OCI-LY7 (cell line): ENCODE results near the gene ZNF358. TPM values are rescaled to one million over a fixed set of nuclear protein-coding genes. Genes with fewer than 3 reads are reported as not detected.

Experiments used
- BruUV-seq: library from RNA; stranded (reverse); fragments of 400-500 nt; replicated peaks from 2 replicates; lab custom pipeline; 2021; lab: Mats Ljungman, UMichigan
- CTCF ChIA-PET: fragments of 300-600 bp; sonication (Branson Sonifier 250); formaldehyde crosslinking; loops from one replicate; lab custom pipeline; 2022; ENCODE audit warnings: antibody characterized with exemption; ENCODE audit not compliant: unreplicated experiment; lab: Charles Lee
- POLR2A ChIA-PET: fragments of 300-600 bp; sonication (Branson Sonifier 250); formaldehyde crosslinking; loops from one replicate; lab custom pipeline; 2022; ENCODE audit warnings: antibody characterized with exemption; lab: Charles Lee
- DNase-seq: peaks from one replicate; pipeline ENCODE4 v3.0.0-alpha.2; 2015; ENCODE audit warnings: low spot score
- H2AFZ ChIP-seq: fragments of 200-600 bp; sonication (generic), shearing (Covaris generic); 2 replicates; pipeline ENCODE4 v1.6.1; 2014; ENCODE audit warnings: mild to moderate bottlenecking, antibody characterized with exemption, low read length, moderate library complexity
- H3K27ac ChIP-seq: fragments of 200-600 bp; sonication (generic); 2 replicates; pipeline ENCODE4 v1.5.1; 2014; ENCODE audit warnings: mixed run types, low read depth, mild to moderate bottlenecking, moderate library complexity, low read length, inconsistent platforms; ENCODE audit not compliant: poor library complexity, severe bottlenecking
- H3K36me3 ChIP-seq: fragments of 200-600 bp; sonication (generic); 2 replicates; pipeline ENCODE4 v1.6.1; 2014; ENCODE audit warnings: mild to moderate bottlenecking, antibody characterized with exemption, low read length, moderate library complexity, mixed read lengths; ENCODE audit not compliant: insufficient read depth
- H3K4me1 ChIP-seq: fragments of 200-600 bp; sonication (generic); 2 replicates; pipeline ENCODE4 v1.5.1; 2014; ENCODE audit warnings: mild to moderate bottlenecking, low read length; ENCODE audit not compliant: insufficient read depth, poor library complexity, severe bottlenecking
- H3K4me2 ChIP-seq: fragments of 200-600 bp; sonication (generic); 2 replicates; pipeline ENCODE4 v1.6.1; 2014; ENCODE audit warnings: mild to moderate bottlenecking, low read length
- H3K4me3 ChIP-seq: fragments of 200-600 bp; sonication (generic); 2 replicates; pipeline ENCODE4 v1.5.1; 2014; ENCODE audit warnings: mild to moderate bottlenecking, low read depth, low read length; ENCODE audit not compliant: poor library complexity, severe bottlenecking
- H3K79me2 ChIP-seq: fragments of 200-600 bp; sonication (generic); 2 replicates; pipeline ENCODE4 v1.6.1; 2016; ENCODE audit warnings: low read depth, mild to moderate bottlenecking, low read length, moderate library complexity, mixed read lengths; ENCODE audit not compliant: insufficient read depth
- H3K9me2 ChIP-seq: fragments of 200-600 bp; sonication (generic); 2 replicates; pipeline ENCODE4 v1.6.1; 2016; ENCODE audit warnings: mild to moderate bottlenecking, low read length, mixed read lengths; ENCODE audit not compliant: insufficient read depth
- H3K9me3 ChIP-seq: fragments of 200-600 bp; sonication (generic); 2 replicates; pipeline ENCODE4 v1.6.1; 2014; ENCODE audit warnings: mild to moderate bottlenecking, mixed run types, low read length, mixed read lengths
- H4K20me1 ChIP-seq: fragments of 200-600 bp; sonication (generic); 2 replicates; pipeline ENCODE4 v1.6.1; 2014; ENCODE audit warnings: mild to moderate bottlenecking, antibody characterized with exemption, low read length, moderate library complexity, mixed read lengths; ENCODE audit not compliant: insufficient read depth
- CTCF ChIP-seq: fragments of 200-600 bp; sonication (generic); conservative IDR thresholded peaks from 2 replicates; pipeline ENCODE4 v1.5.1; 2014; ENCODE audit warnings: mild to moderate bottlenecking, antibody characterized with exemption, low read length, moderate library complexity, mixed read lengths
- EZH2phosphoT487 ChIP-seq: fragments of 200-600 bp; sonication (generic); IDR thresholded peaks from 2 replicates; pipeline ENCODE4 v1.6.1; 2018; ENCODE audit warnings: low read depth, borderline replicate concordance, mild to moderate bottlenecking, mixed run types, antibody characterized with exemption, low read length, moderate library complexity, mixed read lengths
- intact Hi-C: fragments of 100-400 bp; cut with micrococcal nuclease; formaldehyde crosslinking; loops from one replicate; pipeline ENCODE4 v1.10.0; 2022; ENCODE audit not compliant: unreplicated experiment
- total RNA-seq, 2 experiments: library from RNA; depleted of rRNA in 1 of 2; stranded (reverse); fragments of >200 nt in 1 of 2; shearing (Covaris generic) in 1 of 2; gene quantifications; 2 replicates each; pipeline ENCODE4 v1.2.3, GENCODE V29; 2014 to 2022

ZNF358 gene
- total RNA-seq, 2 experiments from 2014 or later: not detected

GRCh38 chr19:7468840-7469239 is 47.1 kb upstream of the ZNF358 start:
- no peak overlapping the region for H3K4me3 ChIP-seq
- peaks cover 7% of the 10 kb centered on the region for H3K4me1 ChIP-seq
- TF ChIP-seq CTCF: no peak
- TF ChIP-seq EZH2phosphoT487: no peak
- POLR2A ChIA-PET: no interaction called here
- H3K4me2 ChIP-seq: no peak overlapping the region
- no peaks in the 10 kb centered on the region for H4K20me1 ChIP-seq
- H3K9me3 ChIP-seq: no peaks in the 10 kb centered on the region
- no peak for DNase-seq
- BruUV-seq: no TSS peak
- CTCF ChIA-PET: no interaction called here
- H3K9me2 ChIP-seq: no peaks in the 10 kb centered on the region
- no peak overlapping the region for H2AFZ ChIP-seq
- H3K27ac ChIP-seq: no peak overlapping the region
- peaks cover 93% of the 10 kb centered on the region for H3K36me3 ChIP-seq
- no peaks in the 10 kb centered on the region for H3K79me2 ChIP-seq
- intact Hi-C loops: no loop called here

- ChIA-PET CTCF (no interaction called here), POLR2A (no interaction called here)
- H3K4me1 ChIP-seq: peaks cover 7% of the 10 kb centered on the region
- H3K36me3 ChIP-seq: peaks cover 87% of the 10 kb centered on the region
- intact Hi-C loops: loop anchor here (5.0 kb wide), 1 partner anchor 122 kb away; the partner anchor contains the start of gene ARHGEF18
- H3K79me2 ChIP-seq: no peaks in the 10 kb centered on the region
- no peak overlapping the region for H3K4me3 ChIP-seq
- no peaks in the 10 kb centered on the region for H3K9me2 ChIP-seq
- no TSS peak for BruUV-seq
- TF ChIP-seq CTCF: no peak
- no peak for TF ChIP-seq EZH2phosphoT487
- H3K27ac ChIP-seq: no peak overlapping the region
- H3K9me3 ChIP-seq: no peaks in the 10 kb centered on the region
- H4K20me1 ChIP-seq: no peaks in the 10 kb centered on the region
- H3K4me2 ChIP-seq: no peak overlapping the region
- no peak overlapping the region for H2AFZ ChIP-seq
- DNase-seq: no peak
Measured at GRCh38 chr19:7469669-7470285, 46.1 kb upstream of the ZNF358 start.
